HG03066 (cell line): Measurements from ENCODE around the gene FGR.
"Not testable (repeated sequence)": the region's sequence is repeated elsewhere in the genome, so short reads cannot be mapped to it uniquely, and the experiment has no call there.

Experiments used
- ATAC-seq: cut with Tn5 transposase; IDR thresholded peaks from one replicate; pipeline ENCODE4 v1.9.1; 2021; ENCODE audit warnings: low read depth; ENCODE audit not compliant: unreplicated experiment

Gene FGR

GRCh38 chr1:27660300-27660835 lies 25.4 kb upstream of the FGR start:
- ATAC-seq = no peak

- peak; percentile 56 for ATAC-seq
Measured at GRCh38 chr1:27659497-27660299, 24.7 kb upstream of the FGR start.

GRCh38 chr1:27658951-27659496 lies 24.0 kb upstream of the FGR start:
- peak; percentile 7 for ATAC-seq

GRCh38 chr1:27656157-27656893 lies 21.3 kb upstream of the FGR start:
- no peak for ATAC-seq

- ATAC-seq = no peak
Measured at GRCh38 chr1:27655151-27655937, 20.4 kb upstream of the FGR start.

- ATAC-seq = no peak
Measured at GRCh38 chr1:27652111-27652864, 17.3 kb upstream of the FGR start.

GRCh38 chr1:27650539-27651175 lies 15.7 kb upstream of the FGR start:
- no peak for ATAC-seq

GRCh38 chr1:27650171-27650538 lies 15.2 kb upstream of the FGR start:
- no peak for ATAC-seq

- ATAC-seq = no peak
Measured at GRCh38 chr1:27649306-27649635, 14.3 kb upstream of the FGR start.

GRCh38 chr1:27648602-27649305 lies 13.8 kb upstream of the FGR start:
- no peak for ATAC-seq

GRCh38 chr1:27647328-27647727 lies 12.3 kb upstream of the FGR start:
- ATAC-seq = no peak

- no peak for ATAC-seq
Measured at GRCh38 chr1:27646676-27647075, 11.7 kb upstream of the FGR start.

GRCh38 chr1:27645071-27645415 lies 10.1 kb upstream of the FGR start:
- no peak for ATAC-seq

GRCh38 chr1:27644369-27645070 lies 9.5 kb upstream of the FGR start:
- no peak for ATAC-seq

- ATAC-seq = no peak
Measured at GRCh38 chr1:27643600-27644368, 8.8 kb upstream of the FGR start.

- not testable (repeated sequence) for ATAC-seq
Measured at GRCh38 chr1:27640514-27640913, 5.5 kb upstream of the FGR start.

GRCh38 chr1:27638805-27639204 lies 3.8 kb upstream of the FGR start:
- ATAC-seq = no peak
